GM18951 (cell line): ENCODE data around the gene EIF1AD.
"Not testable (repeated sequence)": the region's sequence is repeated elsewhere in the genome, so short reads cannot be mapped to it uniquely, and the experiment has no call there.

Experiments
- POLR2A ChIP-seq: IDR thresholded peaks from 4 replicates; pipeline ENCODE4 v1.6.1; 2011; ENCODE audit warnings: mild to moderate bottlenecking; ENCODE audit not compliant: insufficient read length, insufficient read depth; ENCODE audit errors: extremely low read depth
- in situ Hi-C: fragments of 300-500 bp; cut with MboI; formaldehyde crosslinking; loops from one replicate; pipeline ENCODE4 v1.12.0; 2022; ENCODE audit warnings: low sequenced_read_pairs, mixed read lengths, inconsistent platforms; ENCODE audit not compliant: unreplicated experiment

The EIF1AD gene

GRCh38 chr11:66036334-66036710, 34.4 kb upstream of the EIF1AD start:
- no peak for TF ChIP-seq POLR2A
- in situ Hi-C loops = no loop called here

GRCh38 chr11:66035653-66036333, 33.8 kb upstream of the EIF1AD start:
- in situ Hi-C loops = no loop called here

GRCh38 chr11:66032957-66033735, 31.2 kb upstream of the EIF1AD start:
- in situ Hi-C loops = no loop called here
- TF ChIP-seq POLR2A = no peak

More at GRCh38 chr11:66035653-66036333, 33.8 kb upstream of the EIF1AD start:
- no peak for TF ChIP-seq POLR2A

DNA sequence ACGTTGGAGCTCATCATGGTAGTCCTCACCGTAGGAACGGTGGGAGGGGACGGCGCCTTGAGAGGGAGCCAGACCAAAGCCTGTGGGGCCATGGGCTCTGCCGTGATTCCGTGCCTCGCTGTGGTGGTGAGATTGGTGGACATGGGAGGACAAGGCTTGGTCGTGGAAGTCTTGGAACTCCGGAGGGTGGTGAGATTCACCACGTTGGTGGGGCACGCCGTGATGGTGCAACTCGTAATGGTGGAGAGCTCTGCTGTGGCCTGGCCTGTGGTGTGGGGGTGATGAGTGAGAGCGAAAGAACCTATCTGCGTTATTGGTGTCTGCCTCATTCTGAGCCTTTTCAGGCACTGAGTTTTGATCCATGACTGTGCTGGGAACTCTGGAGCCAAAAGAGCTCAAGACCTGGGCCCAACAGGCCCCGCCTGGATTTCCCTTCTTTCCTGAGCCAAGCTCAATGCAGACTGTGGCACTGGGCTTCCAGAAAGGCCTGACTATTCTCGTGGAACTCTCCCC, 24.1 kb upstream of the EIF1AD start, which contains the start of gene CATSPER1:
CATSPER1 (minus strand) TSS at position 463 of the 513 bp plus-strand sequence; CDS start at position 363, 100 bp downstream.
- no peak for TF ChIP-seq POLR2A

DNA sequence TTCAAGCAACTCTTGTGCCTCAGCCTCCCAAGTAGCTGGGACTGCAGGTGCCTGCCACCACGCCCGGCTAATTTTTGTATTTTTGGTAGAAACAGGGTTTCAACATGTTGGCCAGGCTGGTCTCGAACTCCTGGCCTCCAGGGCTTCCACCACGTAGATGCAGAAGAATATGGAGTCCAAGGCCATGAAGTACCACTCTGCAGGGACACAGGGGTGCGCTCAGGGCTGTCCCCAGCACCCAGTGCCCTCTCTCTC, 21.2 kb upstream of the EIF1AD start:
- in situ Hi-C loops = not testable (repeated sequence)

More for the DNA sequence above, 24.1 kb upstream of the EIF1AD start, which contains the start of gene CATSPER1:
- in situ Hi-C loops = no loop called here

- TF ChIP-seq POLR2A = no peak
- in situ Hi-C loops = no loop called here
Observed at GRCh38 chr11:66022401-66023185, 20.6 kb upstream of the EIF1AD start.

- TF ChIP-seq POLR2A = no peak
- in situ Hi-C loops = no loop called here
Observed at GRCh38 chr11:66020618-66021357, 18.8 kb upstream of the EIF1AD start.

DNA sequence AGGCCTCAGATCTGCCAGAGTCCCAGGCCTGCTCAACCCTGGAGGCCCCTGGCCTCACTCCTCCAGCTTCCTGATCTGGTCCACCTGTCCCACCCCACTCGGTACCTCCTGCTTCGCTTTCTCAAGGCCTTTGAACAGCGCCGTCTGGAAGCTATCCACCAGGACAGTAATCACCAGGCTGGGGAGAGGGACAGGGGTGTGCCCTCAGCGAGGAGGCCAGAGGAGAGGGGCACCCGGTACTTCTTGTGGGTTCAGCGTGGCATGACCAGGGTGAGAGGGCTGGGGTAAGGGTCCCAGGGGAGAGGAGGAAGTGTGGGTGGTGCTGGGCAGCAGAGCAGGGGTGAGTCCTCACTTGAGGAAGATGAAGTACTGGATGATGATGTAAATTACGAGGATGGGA, 18.3 kb upstream of the EIF1AD start:
- no peak for TF ChIP-seq POLR2A
- in situ Hi-C loops = no loop called here

GRCh38 chr11:66017321-66017720, 15.4 kb upstream of the EIF1AD start:
- in situ Hi-C loops = no loop called here
- TF ChIP-seq POLR2A = no peak

- TF ChIP-seq POLR2A = no peak
- in situ Hi-C loops = no loop called here
Observed at GRCh38 chr11:66016793-66017177, 14.8 kb upstream of the EIF1AD start.

DNA sequence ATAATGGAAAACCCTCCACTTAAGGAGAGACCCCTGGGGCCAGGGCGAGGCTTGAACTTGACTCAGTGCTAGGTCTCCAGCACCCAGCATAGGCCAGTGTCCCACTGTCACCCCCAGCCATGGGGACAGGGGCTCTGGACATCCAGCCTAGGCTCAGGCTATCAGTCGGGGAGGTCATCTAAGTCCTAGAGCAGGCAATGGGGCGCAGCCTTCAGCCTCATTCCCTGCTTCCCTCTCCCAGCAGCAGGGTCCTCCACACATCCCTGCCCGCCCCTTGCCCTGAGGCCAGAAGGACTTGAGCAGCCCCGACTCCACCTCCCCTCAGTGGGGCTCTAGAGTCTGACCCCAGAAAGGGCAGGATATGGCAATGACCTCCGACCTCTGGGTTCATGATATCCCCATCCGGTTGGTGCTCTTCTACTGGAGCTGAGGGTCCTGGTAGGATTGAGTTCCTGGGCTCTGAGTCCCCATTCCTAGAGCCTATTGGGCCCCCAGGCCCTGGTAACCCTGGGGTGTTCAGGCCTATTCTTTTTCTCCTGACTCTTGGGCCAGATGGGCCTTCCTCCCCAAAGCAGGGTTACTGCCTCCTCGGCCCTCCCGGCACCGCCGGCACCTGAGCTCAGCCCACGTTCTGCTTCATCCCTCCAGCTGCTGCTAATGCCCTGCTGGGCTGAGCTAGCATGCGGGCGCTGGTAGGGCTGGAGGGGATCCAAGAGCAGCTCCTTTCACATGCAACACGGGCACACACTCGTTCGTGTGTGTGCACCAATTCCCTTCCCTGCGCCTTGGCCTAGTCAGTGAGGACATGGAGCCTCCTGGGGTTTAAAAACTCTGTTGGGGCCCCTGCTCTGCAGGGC, 14.2 kb upstream of the EIF1AD start:
- in situ Hi-C loops = no loop called here
- TF ChIP-seq POLR2A = no peak

DNA sequence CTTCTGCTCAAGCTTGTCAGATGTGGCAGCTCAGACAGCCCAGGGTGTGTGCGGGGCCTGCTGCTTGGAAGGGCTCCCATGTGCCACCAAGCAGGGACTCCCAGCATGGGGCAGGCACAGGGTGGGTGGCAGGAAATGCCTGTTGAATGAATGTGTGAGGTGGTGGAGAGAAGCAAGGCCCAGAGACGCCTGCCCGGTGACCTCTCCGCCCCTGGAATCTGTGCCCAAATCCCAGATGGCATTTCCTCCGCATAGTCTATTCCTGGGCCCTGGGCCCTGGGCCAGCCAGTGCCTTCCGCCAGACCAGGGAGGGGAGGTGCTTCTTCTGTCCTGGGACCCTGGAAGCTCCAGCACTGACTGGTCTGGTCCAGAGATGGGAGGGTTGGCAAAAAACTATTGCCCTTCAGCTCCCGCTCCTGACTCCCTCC, 13.5 kb upstream of the EIF1AD start:
- in situ Hi-C loops = no loop called here
- TF ChIP-seq POLR2A = no peak

- in situ Hi-C loops = no loop called here
- TF ChIP-seq POLR2A = no peak
Observed at GRCh38 chr11:66014804-66015453, 13.0 kb upstream of the EIF1AD start.
